Measurements from ENCODE around the gene SCUBE2.

DNA sequence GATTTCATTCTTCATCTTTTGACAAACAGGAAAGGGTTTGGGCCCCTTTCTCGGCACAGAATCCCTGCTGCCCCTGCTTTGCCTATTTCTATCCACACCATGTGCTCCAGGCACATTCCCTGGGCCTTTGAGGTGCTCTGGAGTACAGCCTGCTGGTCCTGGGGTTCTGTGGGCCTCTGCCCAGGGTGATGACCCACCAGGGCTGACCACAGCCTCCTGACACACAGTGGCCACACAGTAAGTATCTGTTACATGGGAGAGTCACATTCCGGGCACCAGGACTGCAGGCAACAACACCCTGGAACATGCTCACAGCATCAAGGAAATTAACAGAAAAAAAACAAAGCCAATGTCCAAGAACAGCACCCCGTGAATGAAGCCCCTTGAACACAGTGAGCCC, 39.1 kb downstream of the SCUBE2 start:
- TF ChIP-seq POLR2AphosphoS5 (IDR thresholded peaks at IDR 0.05; ENCODE audit: insufficient read depth, low read depth, low read length) (no peak), POLR2A (IDR thresholded peaks at IDR 0.05; ENCODE audit: low read depth, low read length) (no peak)
- TF ChIP-seq, protein P1, sequence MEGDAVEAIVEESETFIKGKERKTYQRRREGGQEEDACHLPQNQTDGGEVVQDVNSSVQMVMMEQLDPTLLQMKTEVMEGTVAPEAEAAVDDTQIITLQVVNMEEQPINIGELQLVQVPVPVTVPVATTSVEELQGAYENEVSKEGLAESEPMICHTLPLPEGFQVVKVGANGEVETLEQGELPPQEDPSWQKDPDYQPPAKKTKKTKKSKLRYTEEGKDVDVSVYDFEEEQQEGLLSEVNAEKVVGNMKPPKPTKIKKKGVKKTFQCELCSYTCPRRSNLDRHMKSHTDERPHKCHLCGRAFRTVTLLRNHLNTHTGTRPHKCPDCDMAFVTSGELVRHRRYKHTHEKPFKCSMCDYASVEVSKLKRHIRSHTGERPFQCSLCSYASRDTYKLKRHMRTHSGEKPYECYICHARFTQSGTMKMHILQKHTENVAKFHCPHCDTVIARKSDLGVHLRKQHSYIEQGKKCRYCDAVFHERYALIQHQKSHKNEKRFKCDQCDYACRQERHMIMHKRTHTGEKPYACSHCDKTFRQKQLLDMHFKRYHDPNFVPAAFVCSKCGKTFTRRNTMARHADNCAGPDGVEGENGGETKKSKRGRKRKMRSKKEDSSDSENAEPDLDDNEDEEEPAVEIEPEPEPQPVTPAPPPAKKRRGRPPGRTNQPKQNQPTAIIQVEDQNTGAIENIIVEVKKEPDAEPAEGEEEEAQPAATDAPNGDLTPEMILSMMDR (IDR thresholded peaks at IDR 0.05; ENCODE audit: extremely low read depth in 1 of 2, insufficient read depth in 1 of 2, low read depth in 1 of 2, low read length in 2 of 2): no peak
